ENCODE data around the gene PRXL2B. TPM values are rescaled to one million over a fixed set of nuclear protein-coding genes. Genes with fewer than 3 reads are reported as not detected.

Gene PRXL2B
- total RNA-seq, 4 donors from 2014 or later: 6.4 to 11.1 (median 7.4) TPM

DNA sequence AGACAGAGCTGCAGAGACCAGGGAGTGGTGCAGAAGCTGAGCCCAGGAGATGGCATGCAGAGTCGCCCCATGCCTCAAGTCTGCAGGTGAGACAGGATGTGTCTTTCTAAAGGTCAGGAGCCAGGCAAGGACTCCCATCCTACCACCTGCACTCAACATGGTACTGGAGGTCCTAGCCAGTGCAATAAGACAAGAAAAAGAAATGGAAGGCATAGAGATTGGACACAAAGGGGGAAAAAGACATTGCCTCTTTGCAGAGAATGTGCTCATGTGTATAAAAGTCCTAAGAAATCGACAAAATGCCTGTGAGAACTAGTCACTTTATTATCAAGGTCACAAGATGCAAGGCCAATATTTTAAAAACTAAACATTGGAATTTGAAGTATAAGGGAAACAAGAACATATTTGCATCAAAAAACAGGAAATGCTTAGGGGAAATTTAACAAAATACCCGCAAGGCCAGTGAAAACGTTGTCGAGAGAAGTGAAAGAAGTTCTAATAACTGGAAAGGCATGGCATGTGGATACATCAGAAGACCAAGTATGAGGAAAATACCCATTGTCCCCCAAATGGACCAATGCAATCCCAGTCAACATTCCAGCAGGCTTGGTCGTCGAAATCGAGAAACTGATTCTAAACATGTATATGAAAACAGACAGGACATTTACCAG, 13.2 kb upstream of the PRXL2B start:
- TF ChIP-seq, protein P1, sequence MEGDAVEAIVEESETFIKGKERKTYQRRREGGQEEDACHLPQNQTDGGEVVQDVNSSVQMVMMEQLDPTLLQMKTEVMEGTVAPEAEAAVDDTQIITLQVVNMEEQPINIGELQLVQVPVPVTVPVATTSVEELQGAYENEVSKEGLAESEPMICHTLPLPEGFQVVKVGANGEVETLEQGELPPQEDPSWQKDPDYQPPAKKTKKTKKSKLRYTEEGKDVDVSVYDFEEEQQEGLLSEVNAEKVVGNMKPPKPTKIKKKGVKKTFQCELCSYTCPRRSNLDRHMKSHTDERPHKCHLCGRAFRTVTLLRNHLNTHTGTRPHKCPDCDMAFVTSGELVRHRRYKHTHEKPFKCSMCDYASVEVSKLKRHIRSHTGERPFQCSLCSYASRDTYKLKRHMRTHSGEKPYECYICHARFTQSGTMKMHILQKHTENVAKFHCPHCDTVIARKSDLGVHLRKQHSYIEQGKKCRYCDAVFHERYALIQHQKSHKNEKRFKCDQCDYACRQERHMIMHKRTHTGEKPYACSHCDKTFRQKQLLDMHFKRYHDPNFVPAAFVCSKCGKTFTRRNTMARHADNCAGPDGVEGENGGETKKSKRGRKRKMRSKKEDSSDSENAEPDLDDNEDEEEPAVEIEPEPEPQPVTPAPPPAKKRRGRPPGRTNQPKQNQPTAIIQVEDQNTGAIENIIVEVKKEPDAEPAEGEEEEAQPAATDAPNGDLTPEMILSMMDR (IDR thresholded peaks at IDR 0.05; ENCODE audit: low read depth): no peak

DNA sequence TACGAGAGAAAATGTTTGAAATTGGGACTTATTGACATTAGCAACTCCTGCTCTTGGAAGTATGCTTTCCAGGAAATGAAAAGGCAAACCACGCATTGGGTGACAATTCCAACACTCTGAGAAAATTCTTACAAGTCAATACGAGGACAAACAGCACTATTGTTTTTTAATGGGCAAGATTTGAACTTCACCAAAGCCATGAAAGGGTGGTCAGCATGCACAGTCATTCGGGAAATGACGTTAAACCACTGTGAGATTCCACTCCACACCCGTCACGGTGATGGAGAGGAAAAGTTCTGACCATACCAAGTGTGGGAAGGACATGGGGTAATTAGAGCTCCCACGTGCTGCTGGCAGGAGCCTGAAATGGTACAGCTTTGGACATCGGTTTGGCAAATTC, 12.2 kb upstream of the PRXL2B start:
- TF ChIP-seq, protein P1 (IDR thresholded peaks at IDR 0.05; ENCODE audit: low read depth): no peak

DNA sequence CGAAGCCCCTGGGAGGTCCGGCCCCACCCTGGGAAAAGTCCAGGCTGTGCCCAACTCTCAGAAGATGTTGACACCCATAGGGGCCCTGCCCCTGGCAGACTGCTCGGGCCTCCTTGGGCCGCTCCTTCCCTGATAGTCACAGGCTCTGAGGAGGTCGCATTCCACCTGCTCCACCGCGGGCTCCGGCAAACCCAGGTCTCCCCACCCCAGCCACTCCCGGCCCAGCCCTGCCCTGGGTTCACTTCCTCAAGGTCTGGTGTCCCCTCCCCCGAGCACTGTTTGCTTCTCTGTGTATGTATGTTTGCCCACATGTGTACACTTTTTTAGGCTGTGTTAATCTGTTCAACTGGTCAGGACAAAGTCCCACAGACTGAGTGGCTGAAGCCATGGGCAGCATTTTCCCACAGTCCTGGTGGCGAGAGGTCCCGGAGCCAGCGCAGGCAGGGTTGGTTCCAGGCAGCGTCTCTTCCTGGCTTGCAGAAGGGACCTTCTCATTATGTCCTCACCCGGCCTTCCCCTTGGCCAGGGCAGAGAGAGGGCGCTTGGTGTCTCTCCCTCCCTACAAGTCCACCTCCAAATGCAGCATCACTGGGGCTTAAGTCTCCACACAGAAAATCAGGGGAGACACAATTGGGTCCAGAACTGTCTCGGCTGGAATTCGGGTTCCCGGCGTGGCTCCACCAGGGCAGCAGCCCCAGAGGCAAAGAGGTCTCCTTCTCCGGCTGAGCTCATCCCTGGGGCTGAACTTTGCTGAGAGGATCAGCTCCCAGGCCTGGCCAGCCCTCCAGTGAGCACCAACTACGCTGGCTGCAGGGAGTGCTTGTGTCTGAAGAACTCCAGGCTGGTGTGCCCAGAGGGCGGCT, 10.5 kb upstream of the PRXL2B start:
- TF ChIP-seq, protein P1 (IDR thresholded peaks at IDR 0.05; ENCODE audit: low read depth): no peak

DNA sequence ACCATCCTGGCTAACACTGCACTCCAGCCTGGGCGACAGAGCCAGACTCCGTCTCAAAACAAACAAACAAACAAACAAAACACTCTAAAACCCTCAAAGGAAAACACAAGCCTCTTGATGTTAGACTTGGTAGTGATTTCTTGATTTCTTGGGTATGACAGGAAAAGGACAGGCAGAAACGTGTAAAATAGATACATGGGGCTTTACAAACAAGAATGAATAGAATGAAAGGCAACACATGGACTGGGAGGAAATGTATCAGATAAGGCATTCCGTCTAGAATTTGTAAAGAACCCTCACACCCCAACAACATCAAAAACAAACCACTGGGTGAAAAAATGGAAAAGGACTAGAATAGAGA, 7.8 kb upstream of the PRXL2B start:
- TF ChIP-seq, protein P1 (IDR thresholded peaks at IDR 0.05; ENCODE audit: low read depth): no peak

DNA sequence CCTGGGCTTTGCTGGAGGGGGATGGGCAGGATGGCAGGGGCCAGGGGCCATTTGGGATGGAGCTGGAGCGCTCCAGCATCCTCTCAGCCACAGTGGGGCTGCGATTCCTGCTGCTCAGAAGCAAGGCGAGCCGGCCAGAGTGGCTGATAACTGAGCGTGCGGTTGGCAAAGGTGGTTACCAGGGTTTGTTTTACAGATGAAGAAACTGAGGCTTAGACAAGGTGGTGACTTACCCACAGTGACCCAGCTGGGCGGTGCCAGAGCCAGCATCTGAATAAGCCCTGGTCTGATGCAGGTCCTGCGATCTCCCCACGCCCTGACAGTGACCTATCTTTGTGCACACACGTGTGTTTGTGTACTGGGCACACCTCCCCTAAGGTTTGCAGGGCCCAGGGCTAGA, 5.9 kb upstream of the PRXL2B start:
- TF ChIP-seq, protein P1 (IDR thresholded peaks at IDR 0.05; ENCODE audit: low read depth): no peak

DNA sequence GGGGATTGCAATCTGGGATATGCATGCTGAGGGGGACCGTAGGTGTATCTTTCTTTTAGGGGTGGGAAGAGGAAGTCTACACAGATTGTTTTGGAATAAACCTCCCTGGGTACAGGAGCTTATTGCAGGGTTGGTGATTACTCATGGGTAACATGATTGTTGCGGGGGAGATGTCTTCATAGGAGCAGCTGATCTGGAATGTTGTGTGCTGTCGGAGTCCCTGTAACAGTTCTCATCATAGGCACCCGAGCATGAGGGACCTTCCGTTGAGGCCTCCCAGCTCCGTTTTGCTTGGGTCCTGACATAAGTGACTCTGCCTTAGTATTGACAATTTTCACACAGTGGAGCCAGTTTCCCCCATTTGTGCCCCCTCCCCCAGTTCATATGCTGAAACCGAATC, 4.2 kb upstream of the PRXL2B start:
- TF ChIP-seq, protein P1 (IDR thresholded peaks at IDR 0.05; ENCODE audit: low read depth): no peak

DNA sequence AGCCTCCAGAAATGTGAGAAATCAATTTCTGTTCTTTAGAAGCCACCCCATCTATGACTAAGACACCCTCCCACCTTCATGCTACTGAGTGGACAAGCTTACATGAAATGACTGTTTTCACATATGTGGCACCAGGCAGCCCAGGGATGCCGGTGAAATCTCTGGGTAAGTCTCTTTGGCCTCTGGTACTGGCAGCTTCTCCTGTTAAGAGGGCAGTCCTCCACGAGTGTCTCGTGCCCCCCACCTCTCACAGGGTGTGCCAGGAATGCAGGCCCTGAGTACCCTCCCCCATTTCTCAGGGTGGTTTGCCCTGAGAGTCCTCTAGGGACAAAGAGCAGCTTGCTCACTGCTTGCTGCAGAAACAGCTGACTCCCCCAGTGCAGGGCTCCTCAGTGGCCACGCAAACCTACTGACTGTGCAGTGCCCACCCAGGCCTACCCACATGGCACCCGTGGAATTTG, 3.2 kb upstream of the PRXL2B start:
- TF ChIP-seq, protein P1 (IDR thresholded peaks at IDR 0.05; ENCODE audit: low read depth): no peak

All from subcutaneous adipose tissue (tissue), 4 donors.